H1 (cell line): ENCODE results near the gene TFR2. TPM values are rescaled to one million over a fixed set of nuclear protein-coding genes. Genes with fewer than 3 reads are reported as not detected.

Source experiments
- RNF2 ChIP-seq: fragments of 200-900, 300-1000 bp; sonication (generic); IDR thresholded peaks from 2 replicates; pipeline ENCODE4 v1.7.1; 2016; ENCODE audit warnings: borderline replicate concordance, low read depth, mild to moderate bottlenecking, antibody characterized with exemption, low read length; ENCODE audit not compliant: poor library complexity, severe bottlenecking; ENCODE audit errors: missing control alignments
- polyA plus RNA-seq, 7 experiments: library from polyadenylated mRNA; depleted of rRNA in 3 of 7; stranded (reverse) in 5 of 7; unstranded in 2 of 7; fragments of >200 nt in 5 of 7; fragments of 200-250 nt in 2 of 7; gene quantifications; 1 replicate in 5 of 7; 2 replicates in 1 of 7; 4 replicates in 1 of 7; pipeline versions ENCODE4 v1.2.1 to v1.2.3, GENCODE V29; 2011 to 2013; ENCODE audit warnings: missing spikeins in 2 of 7, mixed read lengths in 2 of 7
- total RNA-seq: library from RNA; stranded (reverse); fragmentation: NEBNext Ultra II Directional; extraction: Animal tissue kit (Norgen Biotek cat#: 25700); gene quantifications from 2 replicates; pipeline ENCODE4 v1.2.1, GENCODE V29; 2021
- TF ChIP-seq, protein P1 (sequence below): IDR thresholded peaks from 2 replicates; pipeline ENCODE4 v1.6.1; 2012; ENCODE audit warnings: low read length, inconsistent platforms

The TFR2 gene
- total and polyA plus RNA-seq, 2 of the 8 experiments (the other 6 are each of a cell fraction or from before 2014, with no cell fraction given) = 4.6 to 5.7 TPM

DNA sequence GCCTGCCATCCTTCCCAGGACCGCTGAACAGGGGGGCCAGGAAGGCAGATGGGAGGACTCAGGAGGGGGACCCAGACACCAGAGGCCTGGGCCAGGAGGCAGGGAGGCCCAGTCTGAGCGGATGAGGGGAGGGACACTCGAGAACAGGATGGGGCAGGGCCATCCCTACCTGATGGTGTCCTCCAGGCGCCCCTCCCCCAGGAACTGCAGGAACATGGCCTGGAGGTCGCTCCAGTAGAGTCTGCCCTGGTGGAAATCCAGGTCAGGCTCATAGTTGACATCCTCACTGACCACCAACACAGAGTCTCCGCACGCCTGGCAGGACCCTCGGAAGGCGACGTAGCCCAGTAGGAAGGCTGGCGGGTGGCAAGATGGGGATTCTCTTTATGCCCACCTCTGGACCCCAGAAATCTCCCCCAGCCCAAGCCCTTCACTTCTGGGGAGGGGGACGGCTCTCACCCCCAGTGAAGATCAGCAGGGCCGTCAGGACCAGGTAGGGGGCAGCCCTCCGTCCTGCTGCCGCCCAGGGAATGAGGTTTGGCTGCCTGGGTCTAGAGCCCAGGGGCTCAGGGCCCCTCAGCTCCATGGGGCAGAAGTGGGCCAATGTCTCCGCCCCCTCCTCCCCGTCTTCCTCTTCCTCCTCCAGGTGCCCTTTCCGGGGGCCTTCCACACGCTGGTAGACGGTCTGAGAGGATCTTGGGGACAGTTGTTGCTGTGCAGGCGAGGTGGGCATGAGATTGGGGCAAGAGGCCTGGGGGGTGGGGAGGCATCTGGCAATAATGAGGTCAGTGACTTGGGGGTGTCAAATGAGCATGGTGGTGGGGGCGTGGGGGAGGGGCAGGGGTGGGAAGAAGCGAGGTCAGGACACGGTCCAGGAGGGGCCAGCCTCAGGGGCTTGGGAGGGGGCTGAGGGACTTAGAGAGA lies 573 bp downstream of the TFR2 start (continued):
- TF ChIP-seq, protein P1, sequence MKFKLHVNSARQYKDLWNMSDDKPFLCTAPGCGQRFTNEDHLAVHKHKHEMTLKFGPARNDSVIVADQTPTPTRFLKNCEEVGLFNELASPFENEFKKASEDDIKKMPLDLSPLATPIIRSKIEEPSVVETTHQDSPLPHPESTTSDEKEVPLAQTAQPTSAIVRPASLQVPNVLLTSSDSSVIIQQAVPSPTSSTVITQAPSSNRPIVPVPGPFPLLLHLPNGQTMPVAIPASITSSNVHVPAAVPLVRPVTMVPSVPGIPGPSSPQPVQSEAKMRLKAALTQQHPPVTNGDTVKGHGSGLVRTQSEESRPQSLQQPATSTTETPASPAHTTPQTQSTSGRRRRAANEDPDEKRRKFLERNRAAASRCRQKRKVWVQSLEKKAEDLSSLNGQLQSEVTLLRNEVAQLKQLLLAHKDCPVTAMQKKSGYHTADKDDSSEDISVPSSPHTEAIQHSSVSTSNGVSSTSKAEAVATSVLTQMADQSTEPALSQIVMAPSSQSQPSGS = no peak
- no peak for TF ChIP-seq RNF2
